ENCODE data around the gene KIAA1217.

KIAA1217 gene

DNA sequence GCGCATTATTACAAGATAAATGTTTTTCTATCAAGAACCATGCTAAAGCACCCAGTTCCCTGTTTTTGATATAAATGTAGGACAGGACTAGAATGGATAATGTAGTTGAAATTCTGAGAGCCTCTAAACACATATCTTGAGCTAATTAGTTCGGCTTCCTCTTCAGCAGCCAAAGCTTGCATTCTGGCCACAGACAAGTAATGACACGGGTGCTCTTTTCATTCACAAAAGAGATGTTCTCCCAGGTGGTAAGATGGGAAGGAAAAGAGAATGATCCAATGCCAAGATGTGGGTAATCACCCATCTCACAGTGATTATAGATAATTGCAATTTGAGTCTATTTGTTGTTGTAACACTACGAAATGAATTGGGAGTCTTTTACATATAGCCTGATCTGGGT lies 246.5 kb downstream of the KIAA1217 start:
- DNase-seq (ENCODE audit: low spot score in 2 of 2), result no peak
- Histone ChIP-seq H3K4me1 (peaks cover 13% of the 10 kb centered on the region), H3K9me3 (no peaks in the 10 kb centered on the region), H3K4me3 (no peak overlapping the region), H3K36me3 (replicated peaks) (no peaks in the 10 kb centered on the region), H3K27me3 (ENCODE audit: low read depth) (no peaks in the 10 kb centered on the region)
- in situ Hi-C loops (cut with MboI; ENCODE audit: low sequenced_read_pairs), result no loop called here

DNA sequence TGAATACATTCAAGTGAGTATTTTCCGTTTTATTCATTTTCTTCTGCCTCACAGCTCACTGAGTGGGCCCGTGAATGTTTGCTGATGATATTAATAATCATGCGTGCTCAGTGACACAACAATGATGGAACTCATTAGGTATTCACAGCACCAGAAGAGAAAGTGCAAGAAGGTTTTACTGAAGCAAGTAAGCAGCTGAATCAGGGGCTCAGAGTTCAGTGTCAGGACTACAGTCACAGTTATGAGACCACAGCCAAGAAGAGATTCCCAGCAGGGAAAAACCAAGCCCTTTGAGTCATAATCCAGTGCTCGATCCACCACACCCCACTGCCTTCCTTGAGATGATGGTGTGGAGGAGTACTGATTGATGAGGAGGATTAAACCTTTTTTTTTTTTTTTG lies 247.4 kb downstream of the KIAA1217 start:
- Histone ChIP-seq H3K27me3 (ENCODE audit: low read depth) (no peaks in the 10 kb centered on the region), H3K4me3 (no peak overlapping the region), H3K4me1 (peaks cover 13% of the 10 kb centered on the region), H3K36me3 (replicated peaks) (no peaks in the 10 kb centered on the region), H3K9me3 (no peaks in the 10 kb centered on the region)
- DNase-seq (ENCODE audit: low spot score in 2 of 2), result no peak
- in situ Hi-C loops (cut with MboI; ENCODE audit: low sequenced_read_pairs), result no loop called here

DNA sequence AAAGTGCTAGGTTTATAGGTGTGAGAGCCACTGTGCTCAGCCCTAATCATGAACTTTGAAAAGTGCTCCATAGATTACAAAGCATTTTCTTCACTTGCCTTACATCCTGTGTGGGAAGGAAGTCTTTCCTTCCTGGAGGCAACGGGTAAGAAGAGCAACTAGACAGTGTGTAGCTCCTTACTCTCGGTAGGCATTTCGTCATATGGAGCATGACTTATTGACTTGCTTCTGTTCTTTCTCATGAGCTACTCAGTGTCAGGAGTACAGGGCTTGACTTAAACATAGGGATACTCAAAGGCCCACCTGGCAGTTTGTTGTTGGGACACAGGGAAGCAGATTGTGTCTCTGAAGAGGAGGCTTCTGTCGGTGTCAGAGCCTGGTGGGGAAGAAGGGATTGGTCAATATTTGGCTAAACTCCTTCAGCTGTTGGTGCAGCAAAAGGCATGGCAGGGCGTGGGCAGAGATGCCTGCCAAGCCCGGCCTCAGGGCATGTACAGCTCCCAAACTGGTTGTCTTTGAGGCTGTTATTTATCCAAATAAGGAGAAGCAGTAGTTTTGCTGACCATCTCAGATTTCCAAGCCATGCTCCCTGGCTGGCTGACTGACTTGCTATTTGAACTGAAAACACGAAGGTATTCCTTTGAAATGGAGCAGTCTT lies 248.9 kb downstream of the KIAA1217 start:
- H3K9me3 ChIP-seq, result no peaks in the 10 kb centered on the region
- DNase-seq (ENCODE audit: low spot score in 2 of 2), result no peak
- in situ Hi-C loops (cut with MboI; ENCODE audit: low sequenced_read_pairs), result no loop called here
- peaks cover 11% of the 10 kb centered on the region for H3K4me1 ChIP-seq
- H3K27me3 ChIP-seq (ENCODE audit: low read depth), result no peaks in the 10 kb centered on the region
- H3K36me3 ChIP-seq (replicated peaks), result no peaks in the 10 kb centered on the region
- no peak overlapping the region for H3K4me3 ChIP-seq

DNA sequence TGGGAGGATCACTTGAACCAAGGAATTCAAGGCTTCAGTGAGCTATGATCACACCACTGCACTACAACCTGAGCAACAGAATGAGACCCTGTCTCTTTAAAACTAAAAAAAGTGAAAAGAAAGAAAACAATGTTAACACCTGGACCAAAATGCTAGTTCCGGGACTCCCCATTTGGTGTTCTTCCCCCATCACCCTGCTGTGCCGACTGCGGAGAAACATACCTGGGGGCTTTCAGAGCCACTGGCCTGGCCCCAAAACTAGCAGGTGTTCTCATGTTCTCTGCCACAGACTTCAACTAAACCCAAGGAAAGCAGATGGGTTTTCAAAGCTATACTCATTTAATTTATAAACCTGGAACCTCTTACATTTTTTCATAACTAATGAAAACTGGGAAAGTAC lies 250.9 kb downstream of the KIAA1217 start:
- H3K27me3 ChIP-seq (ENCODE audit: low read depth), result no peaks in the 10 kb centered on the region
- no peaks in the 10 kb centered on the region for H3K9me3 ChIP-seq
- in situ Hi-C loops (cut with MboI; ENCODE audit: low sequenced_read_pairs), result no loop called here
- no peak for DNase-seq (ENCODE audit: low spot score in 2 of 2)
- no peaks in the 10 kb centered on the region for H3K36me3 ChIP-seq (replicated peaks)
- no peaks in the 10 kb centered on the region; the same call in 1 of the 2 replicates for H3K4me1 ChIP-seq
- H3K4me3 ChIP-seq, result no peak overlapping the region

DNA sequence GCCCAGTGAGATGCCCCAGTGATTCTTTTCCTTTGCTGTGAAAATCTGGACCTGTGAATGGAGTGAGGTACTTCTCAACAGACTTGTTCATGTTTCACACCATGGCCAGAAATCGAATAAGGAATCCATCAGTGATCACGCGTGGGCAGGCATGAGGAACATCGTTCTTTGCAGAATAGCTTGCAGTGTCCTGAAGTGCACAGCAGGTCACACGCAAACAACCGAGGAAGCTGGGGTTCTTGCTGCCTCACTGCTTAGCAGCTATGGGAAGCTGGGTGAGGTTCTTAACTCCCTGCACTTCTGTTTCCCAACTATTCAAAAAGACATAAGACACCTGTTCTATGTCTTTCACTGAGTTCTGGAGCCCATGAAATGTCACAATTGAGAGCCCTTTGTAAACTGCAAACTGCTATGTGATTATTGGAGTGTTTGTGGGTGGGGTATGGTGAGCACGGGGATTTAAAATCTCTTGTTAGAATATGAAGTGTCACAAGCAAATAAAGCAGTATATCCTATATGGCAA lies 253.4 kb downstream of the KIAA1217 start:
- Histone ChIP-seq H3K9me3 (no peaks in the 10 kb centered on the region), H3K27me3 (ENCODE audit: low read depth) (no peaks in the 10 kb centered on the region), H3K4me3 (no peak overlapping the region), H3K4me1 (peaks cover 2% of the 10 kb centered on the region; the same call in 1 of the 2 replicates), H3K36me3 (replicated peaks) (no peaks in the 10 kb centered on the region)
- in situ Hi-C loops (cut with MboI; ENCODE audit: low sequenced_read_pairs), result no loop called here
- no peak for DNase-seq (ENCODE audit: low spot score in 2 of 2)

DNA sequence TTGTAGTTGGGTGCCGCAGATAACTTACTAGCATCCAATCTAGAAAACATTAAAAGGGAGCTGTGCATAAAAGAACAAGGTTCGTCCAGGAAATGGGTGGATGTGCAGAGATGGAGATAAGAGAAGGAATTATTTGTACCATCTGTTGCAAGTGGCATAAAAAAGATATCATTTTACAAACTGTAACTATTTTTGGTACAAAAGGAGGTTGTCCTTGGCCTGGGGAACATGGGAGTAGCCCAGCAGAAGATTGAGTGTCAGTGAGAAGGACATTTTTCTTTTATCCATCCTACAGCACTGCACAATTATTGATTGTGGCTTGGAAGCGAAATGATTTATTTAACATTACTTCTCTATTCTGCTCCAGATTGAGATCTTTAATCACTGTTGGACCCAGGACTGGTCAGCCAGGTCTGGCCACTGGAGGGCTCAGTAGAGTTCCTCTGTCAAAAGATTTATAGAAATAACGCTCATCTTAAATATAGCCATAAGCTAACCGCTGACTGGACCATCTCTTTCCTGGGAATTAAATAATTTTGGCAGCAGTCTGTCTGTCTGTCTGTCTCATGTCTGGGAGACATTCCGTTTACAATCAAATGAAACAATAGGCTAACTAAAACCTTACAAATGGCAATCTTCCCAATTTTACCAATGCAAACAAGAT lies 254.1 kb downstream of the KIAA1217 start:
- H3K27me3 ChIP-seq (ENCODE audit: low read depth), result no peaks in the 10 kb centered on the region
- H3K4me1 ChIP-seq, result peaks cover 2% of the 10 kb centered on the region; the same call in 1 of the 2 replicates
- H3K9me3 ChIP-seq, result no peaks in the 10 kb centered on the region
- no peak for DNase-seq (ENCODE audit: low spot score in 2 of 2)
- in situ Hi-C loops (cut with MboI; ENCODE audit: low sequenced_read_pairs), result no loop called here
- H3K36me3 ChIP-seq (replicated peaks), result no peaks in the 10 kb centered on the region
- H3K4me3 ChIP-seq, result no peak overlapping the region

DNA sequence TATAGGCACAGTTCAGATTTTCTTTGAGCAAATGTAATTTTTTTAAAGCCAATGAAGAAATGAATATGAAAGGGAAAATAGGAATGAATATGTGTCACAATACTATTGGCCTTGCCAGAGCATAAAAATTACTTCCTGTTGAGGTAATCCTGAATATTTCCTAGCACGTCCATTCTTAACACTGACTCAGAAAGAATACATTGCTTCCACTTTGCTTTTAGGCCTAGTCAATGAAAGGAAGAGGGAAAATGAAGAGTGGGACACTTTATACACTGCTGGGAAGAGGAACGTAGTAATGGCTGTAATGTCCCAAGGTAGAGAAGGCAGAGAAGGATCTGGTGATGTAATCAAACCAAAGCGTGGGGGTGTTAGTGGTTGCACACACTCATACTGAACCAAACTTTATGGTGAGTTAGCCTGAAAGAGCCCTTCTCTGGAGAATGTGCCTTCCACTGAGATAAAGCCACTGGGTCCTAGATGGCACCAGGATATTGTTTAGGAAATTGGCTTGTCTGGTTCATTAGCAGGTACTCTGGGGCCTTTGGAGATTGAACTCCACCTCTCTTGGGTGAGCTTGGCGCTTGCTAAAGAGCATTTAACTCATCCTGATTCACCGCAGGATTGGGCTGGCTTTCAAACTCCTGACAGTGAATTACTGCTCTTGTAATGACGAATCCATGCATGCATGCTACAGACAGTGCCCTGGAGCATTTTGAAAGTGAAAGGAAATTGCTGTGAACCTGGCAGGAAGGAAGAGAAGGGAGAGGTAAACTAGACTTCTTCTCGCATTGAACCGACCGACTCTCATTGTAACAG lies 254.9 kb downstream of the KIAA1217 start:
- peaks cover 2% of the 10 kb centered on the region; the same call in 1 of the 2 replicates for H3K4me1 ChIP-seq
- in situ Hi-C loops (cut with MboI; ENCODE audit: low sequenced_read_pairs), result no loop called here
- H3K9me3 ChIP-seq, result no peaks in the 10 kb centered on the region
- H3K4me3 ChIP-seq, result no peak overlapping the region
- no peaks in the 10 kb centered on the region for H3K27me3 ChIP-seq (ENCODE audit: low read depth)
- DNase-seq (ENCODE audit: low spot score in 2 of 2), result no peak
- no peaks in the 10 kb centered on the region for H3K36me3 ChIP-seq (replicated peaks)

DNA sequence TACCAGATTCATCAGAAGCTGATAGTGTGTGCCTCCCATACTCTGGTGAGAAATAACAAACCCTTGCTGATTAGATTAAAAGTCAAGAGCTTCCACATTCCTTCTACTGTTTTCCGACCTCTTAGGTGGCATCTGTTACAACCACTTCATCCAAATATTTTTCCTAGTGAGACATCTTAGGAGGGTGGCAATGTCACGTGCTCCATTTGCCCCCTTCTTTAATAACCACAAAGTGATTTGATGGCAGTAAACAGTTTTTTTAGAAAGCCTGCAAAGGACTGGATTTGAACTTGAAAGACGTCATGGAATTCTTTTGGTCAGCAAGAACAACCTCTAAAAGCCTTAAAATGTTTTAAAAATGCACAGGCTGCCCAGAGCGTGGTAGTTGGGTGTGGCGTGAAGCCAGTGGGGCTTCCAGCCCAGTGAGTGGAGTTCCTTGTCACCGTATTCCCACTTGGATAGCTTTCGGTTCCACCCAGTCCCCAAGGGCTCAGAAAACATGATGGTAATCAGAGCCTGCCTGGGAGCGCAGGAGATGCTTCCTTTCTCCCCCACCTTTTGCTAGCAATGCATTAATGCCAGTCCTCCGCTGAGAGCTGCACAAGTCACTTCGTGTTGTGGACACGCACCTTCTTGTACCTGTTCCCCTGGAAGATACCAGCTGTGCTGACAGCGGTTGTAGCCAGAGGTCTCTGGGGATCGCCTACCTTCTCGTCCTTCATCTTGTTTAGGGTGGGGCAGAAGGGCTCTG lies 256.4 kb downstream of the KIAA1217 start:
- H3K4me1 ChIP-seq, result peaks cover 2% of the 10 kb centered on the region; the same call in 1 of the 2 replicates
- no peak for DNase-seq (ENCODE audit: low spot score in 2 of 2)
- in situ Hi-C loops (cut with MboI; ENCODE audit: low sequenced_read_pairs), result no loop called here
- no peak overlapping the region for H3K4me3 ChIP-seq
- H3K9me3 ChIP-seq, result no peaks in the 10 kb centered on the region
- no peaks in the 10 kb centered on the region for H3K36me3 ChIP-seq (replicated peaks)
- no peaks in the 10 kb centered on the region for H3K27me3 ChIP-seq (ENCODE audit: low read depth)

DNA sequence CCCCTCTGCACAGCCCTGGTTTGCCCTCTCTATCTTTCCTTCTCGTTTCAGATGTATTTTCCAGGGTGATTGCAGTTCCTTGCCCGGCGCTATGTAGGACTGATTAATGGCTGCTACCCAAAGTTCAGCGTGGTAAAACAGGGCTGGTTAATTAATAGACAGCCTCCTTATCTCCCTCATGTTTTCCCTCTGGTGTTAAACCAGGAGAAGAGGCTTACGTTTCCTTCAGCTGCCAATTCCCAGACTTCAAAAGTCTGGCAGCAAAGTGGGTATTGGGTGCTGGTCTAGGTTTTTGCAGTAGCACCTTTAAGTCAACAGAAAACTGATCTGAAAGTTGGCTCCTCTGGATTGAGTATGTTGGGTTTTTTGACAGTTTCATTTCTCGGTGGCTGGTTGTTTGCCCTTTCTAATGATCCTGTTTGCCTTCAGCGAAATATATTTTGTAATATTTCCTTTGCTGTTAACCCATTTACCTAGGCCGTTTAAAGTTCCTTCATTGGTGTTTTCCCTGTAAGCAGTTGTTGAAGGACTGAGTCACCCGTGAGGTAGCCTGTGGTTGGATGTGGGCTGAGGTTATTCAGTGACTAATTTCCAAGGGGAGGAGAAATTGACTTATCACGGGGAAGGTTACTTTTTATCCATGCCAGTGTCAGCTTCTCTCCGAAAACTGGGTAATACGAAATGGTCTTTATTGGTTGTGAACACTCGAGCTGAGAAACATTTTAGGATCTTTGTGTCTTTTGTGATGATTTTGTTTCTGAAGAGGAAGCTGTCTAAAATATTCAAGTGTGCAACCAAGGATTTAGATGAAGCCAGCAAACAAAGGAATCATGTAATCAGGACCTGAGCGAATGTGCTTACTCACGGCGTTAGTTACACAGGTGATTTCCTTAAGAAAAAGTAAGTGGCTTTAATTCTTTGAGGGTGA lies 257.2 kb downstream of the KIAA1217 start:
- Histone ChIP-seq H3K27me3 (ENCODE audit: low read depth) (no peaks in the 10 kb centered on the region), H3K4me3 (no peak overlapping the region), H3K9me3 (no peaks in the 10 kb centered on the region), H3K36me3 (replicated peaks) (no peaks in the 10 kb centered on the region), H3K4me1 (peaks cover 2% of the 10 kb centered on the region; the same call in 1 of the 2 replicates)
- in situ Hi-C loops (cut with MboI; ENCODE audit: low sequenced_read_pairs), result no loop called here
- DNase-seq (ENCODE audit: low spot score in 2 of 2), result no peak

DNA sequence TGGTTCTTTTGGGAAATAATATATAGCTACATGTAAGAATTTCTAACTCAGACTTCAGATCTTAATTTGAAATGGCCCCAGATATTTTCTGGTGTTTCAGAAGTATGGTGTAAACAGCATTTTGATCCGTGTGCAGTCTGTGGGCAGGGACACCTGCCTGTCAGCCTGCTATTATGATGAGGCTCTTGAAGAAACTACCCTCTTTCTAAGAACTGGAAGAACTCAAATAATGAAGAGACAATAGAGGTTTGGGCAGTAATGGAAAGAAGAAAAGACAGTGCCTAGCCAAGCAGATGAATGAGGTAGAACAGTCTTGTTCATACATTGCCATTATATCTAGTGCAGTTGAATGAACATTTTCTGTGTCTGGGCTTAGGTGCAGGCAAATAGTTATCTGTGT lies 258.2 kb downstream of the KIAA1217 start:
- in situ Hi-C loops (cut with MboI; ENCODE audit: low sequenced_read_pairs), result no loop called here
- no peak for DNase-seq (ENCODE audit: low spot score in 2 of 2)
- H3K4me3 ChIP-seq, result no peak overlapping the region
- no peaks in the 10 kb centered on the region for H3K9me3 ChIP-seq
- H3K36me3 ChIP-seq (replicated peaks), result no peaks in the 10 kb centered on the region
- H3K4me1 ChIP-seq, result peaks cover 2% of the 10 kb centered on the region; the same call in 1 of the 2 replicates
- H3K27me3 ChIP-seq (ENCODE audit: low read depth), result no peaks in the 10 kb centered on the region

DNA sequence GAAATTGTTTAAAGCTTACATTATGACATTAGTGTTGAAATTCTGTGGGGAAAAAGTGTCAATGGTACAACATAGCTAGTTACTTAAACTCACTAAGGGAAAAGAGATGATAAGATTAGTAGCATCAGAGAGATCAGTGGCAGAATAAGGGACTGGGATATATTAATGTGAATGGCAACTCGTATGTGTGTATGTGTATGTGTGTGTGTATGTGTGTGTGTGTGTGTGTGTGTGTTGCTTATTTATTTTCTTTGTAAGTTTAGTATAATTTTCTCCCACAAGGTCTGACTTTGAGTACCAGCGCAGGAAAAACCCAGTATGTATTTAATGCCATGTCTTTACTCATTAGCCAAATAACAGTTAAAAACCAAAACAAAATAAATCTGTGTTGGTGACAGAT lies 258.7 kb downstream of the KIAA1217 start:
- H3K27me3 ChIP-seq (ENCODE audit: low read depth), result no peaks in the 10 kb centered on the region
- H3K9me3 ChIP-seq, result no peaks in the 10 kb centered on the region
- no peaks in the 10 kb centered on the region for H3K36me3 ChIP-seq (replicated peaks)
- DNase-seq (ENCODE audit: low spot score in 2 of 2), result no peak
- no peak overlapping the region for H3K4me3 ChIP-seq
- in situ Hi-C loops (cut with MboI; ENCODE audit: low sequenced_read_pairs), result no loop called here
- H3K4me1 ChIP-seq, result peaks cover 2% of the 10 kb centered on the region; the same call in 1 of the 2 replicates

DNA sequence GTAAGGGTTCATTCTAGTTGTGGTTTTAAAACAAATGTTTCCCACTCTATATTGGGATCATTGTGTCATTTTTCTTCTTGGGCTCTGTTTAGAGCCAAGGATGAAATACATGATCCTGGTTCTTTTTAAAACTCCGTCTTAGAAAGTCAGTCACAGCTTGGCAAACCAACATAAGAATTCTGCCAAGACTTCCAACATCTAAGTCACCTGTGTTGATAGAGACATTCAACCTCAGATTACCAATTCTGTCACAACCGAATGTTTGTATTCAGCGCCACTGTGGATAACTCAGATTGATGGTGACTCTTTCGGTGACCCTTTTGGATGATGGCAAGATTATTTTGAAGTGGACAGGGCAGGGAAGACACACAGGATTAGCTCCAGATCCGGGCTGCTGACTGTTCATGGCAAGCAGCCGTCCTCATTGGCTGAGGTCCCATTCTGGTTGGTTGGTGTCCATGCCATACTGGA lies 259.4 kb downstream of the KIAA1217 start:
- H3K36me3 ChIP-seq (replicated peaks), result no peaks in the 10 kb centered on the region
- H3K4me3 ChIP-seq, result no peak overlapping the region
- no peak for DNase-seq (ENCODE audit: low spot score in 2 of 2)
- in situ Hi-C loops (cut with MboI; ENCODE audit: low sequenced_read_pairs), result no loop called here
- no peaks in the 10 kb centered on the region for H3K9me3 ChIP-seq
- H3K4me1 ChIP-seq, result peaks cover 2% of the 10 kb centered on the region; the same call in 1 of the 2 replicates
- H3K27me3 ChIP-seq (ENCODE audit: low read depth), result no peaks in the 10 kb centered on the region

Data from HAP-1 (cell line).